Renal cortical epithelial cell (primary cell): ENCODE data around the gene PXMP4. TPM values are rescaled to one million over a fixed set of nuclear protein-coding genes. Genes with fewer than 3 reads are reported as not detected.
"Not testable (repeated sequence)": the region's sequence is repeated elsewhere in the genome, so short reads cannot be mapped to it uniquely, and the experiment has no call there.

Experiments
- DNase-seq: peaks from one replicate; pipeline ENCODE4 v3.0.0-alpha.2; 2011; ENCODE audit warnings: low read depth
- total RNA-seq: library from RNA; depleted of rRNA; stranded (reverse); fragments of >200 nt; gene quantifications from 2 replicates; pipeline ENCODE4 v1.2.3, GENCODE V29; 2014

The PXMP4 gene
- total RNA-seq, 1 donor from 2014 or later = 6.3 TPM

- no peak for DNase-seq
Observed at GRCh38 chr20:33703498-33704137, 16.5 kb downstream of the PXMP4 start.

DNA sequence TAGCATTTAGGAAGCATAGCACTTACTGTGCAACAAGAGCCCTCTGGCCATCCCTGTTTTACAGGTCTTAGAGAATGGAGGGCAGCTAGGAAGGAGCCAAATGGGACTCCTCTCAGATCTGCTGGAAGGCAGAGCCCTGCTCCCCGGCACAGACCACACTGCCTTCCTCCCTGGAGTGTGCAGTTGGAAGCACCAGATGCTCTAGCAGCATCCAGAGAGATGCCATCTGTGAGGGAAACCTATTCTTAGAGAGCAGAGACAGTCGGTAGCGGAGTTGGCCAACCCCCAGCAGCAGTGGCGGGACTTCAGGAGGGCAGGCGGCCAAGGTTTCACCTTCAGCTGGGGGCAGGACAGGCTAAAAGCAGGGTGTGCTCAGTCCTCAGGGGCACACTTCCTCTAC lies 17.2 kb downstream of the PXMP4 start:
- no peak for DNase-seq

- no peak for DNase-seq
Observed at GRCh38 chr20:33701629-33702450, 18.3 kb downstream of the PXMP4 start.

DNA sequence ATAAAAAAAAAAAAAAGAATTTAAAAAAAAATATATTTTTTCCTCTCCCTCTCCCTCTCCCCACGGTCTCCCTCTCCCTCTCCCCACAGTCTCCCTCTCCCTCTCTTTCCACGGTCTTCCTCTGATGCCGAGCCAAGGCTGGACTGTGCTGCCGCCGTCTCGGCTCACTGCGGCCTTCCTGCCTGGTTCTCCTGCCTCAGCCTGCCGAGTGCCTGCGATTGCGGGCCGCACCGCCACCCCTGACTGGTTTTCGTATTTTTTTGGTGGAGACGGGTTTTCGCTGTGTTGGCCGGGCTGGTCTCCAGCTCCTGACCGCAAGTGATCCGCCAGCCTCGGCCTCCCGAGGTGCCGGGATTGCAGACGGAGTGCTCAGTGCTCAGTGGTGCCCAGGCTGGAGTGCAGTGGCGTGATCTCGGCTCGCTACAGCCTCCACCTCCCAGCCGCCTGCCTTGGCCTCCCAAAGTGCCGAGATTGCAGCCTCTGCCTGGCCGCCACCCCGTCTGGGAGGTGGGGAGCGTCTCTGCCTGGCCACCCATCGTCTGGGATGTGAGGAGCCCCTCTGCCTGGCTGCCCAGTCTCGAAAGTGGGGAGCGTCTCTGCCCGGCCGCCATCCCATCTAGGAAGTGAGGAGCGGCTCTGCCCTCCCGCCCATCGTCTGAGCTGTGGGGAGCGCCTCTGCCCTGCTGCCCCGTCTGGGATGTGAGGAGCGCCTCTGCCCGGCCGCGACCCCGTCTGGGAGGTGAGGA lies 19.2 kb downstream of the PXMP4 start:
- not testable (repeated sequence) for DNase-seq

DNA sequence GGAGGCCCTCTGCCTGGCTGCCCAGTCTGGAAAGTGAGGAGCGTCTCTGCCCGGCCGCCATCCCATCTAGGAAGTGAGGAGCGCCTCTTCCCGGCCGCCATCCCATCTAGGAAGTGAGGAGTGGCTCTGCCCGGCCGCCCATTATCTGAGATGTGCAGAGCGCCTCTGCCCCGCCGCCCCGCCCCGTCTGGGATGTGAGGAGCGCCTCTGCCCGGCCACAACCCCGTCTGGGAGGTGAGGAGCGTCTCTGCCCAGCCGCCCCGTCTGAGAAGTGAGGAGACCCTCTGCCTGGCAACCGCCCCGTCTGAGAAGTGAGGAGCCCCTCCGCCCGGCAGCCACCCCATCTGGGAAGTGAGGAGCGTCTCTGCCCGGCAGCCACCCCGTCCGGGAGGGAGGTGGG lies 21.1 kb downstream of the PXMP4 start:
- not testable (repeated sequence) for DNase-seq

GRCh38 chr20:33697129-33697528 lies 23.0 kb downstream of the PXMP4 start:
- DNase-seq = no peak

DNA sequence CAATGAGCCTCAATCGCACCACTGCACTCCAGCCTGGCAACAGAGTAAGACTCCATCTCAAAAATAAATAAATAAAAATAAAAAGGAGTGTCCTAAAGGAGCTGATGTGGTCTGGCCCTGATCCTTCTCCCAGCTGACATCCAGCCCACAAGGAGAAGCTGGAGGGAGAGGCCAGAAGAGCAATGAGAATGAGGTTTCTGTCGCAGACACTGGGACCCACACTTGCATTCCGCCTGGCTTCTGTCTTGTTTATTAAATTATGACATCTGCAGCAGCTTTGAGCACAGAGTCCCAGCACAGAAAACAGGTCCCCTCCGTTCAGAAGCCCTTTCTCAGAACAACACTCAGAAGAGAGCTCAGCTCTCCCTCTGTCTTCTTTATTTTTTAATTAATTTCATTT lies 23.7 kb downstream of the PXMP4 start:
- DNase-seq = no peak

DNA sequence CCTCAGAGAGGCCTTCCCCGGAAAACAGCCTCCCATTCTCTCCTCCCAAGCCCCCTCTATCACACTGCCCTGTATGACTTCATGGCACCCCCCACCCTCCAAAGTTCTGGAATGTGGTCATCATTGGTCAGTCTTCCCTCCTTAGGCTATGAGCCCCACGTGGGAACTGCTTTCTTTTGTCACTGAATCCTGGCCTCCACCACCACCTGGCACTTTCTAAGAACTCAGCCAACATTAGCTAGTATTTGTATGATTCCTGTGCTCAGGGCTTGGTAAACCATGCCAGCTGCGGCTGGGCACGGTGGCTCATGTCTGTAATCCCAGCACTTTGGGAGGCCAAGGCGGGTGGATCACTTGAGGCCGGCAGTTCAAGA lies 25.5 kb downstream of the PXMP4 start:
- DNase-seq = no peak

GRCh38 chr20:33693741-33694638 lies 26.1 kb downstream of the PXMP4 start:
- DNase-seq = no peak

DNA sequence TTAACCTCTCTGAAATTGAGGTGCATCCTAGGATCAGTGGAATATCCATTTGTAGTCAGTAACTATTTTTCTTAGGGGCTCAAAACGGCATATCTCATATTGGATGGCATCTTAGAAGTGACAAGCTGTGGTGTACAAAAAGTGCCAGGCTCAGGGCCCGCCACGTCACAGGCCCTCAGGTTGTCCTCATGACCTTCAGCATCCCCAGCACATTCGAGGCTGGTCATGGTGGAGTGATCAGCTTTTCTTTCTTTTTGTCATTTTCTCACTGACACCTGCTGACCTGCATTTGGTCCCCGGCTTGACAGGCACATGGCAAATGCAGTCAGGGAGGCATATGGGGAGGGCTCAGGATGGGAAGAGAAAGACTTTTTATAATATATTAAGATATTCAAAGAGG lies 26.8 kb downstream of the PXMP4 start:
- no peak for DNase-seq

DNA sequence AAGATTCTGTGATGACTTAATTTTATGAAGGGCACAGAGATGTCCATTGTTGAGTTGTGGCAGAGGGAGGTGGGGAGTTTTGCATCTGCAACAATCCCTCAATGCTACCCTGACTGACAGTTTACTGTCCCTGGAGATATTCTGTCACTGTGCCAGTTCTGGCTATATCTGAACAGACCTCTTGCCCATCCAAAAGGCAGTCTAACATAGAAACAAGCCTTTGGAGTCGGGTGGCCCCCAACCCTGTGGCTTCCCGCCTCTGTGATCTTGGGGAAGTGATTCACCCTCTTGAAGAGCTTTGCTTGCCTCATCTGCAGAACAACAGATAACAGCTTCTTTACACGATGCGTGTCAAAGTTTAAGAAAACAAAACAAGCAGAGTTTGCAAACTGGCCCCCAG lies 30.1 kb downstream of the PXMP4 start:
- peak; percentile 7 for DNase-seq

DNA sequence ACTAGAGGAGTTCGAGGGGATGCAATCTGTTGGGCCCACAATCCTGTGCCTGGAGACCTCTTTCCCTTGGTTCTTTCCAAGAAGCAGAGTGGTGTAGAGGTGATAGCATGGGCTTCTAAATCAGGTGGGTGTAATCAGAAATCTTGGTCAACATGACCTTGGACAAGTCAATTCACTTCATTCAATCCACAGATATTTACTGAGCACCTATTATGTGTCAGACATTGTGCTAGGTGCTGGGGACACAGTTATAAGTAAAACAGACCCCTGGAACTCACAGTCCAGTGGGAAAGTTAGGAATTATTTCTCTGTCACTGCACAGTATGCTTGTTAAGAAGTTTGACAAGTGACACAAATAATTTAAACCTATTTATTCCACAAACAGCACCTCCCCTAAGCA lies 30.6 kb downstream of the PXMP4 start:
- DNase-seq = no peak

DNA sequence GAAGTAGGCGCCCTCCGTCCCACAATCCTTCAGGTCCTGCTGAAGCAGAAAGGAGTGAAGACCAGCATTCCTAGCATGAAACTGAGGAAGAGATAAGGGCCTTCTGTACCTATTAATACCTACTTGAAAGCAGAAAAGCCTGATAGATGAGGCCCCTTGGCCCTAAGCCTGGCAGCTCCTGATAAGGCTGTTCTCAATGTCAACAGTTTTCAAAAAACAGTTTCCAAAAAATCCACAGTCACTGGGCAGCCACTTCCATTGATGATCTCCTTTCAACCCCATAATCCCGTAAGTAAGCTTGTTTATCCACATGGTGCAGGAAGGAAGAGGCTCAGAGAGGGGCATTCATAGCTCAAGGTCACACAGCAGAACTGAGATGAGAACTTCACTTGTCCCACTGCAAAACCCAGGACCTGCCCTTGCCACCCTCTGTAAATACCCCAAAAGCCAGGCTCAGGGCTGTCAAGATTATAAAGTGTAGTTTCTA lies 31.1 kb downstream of the PXMP4 start:
- no peak for DNase-seq

- no peak for DNase-seq
Observed at GRCh38 chr20:33687993-33688937, 31.8 kb downstream of the PXMP4 start.

DNA sequence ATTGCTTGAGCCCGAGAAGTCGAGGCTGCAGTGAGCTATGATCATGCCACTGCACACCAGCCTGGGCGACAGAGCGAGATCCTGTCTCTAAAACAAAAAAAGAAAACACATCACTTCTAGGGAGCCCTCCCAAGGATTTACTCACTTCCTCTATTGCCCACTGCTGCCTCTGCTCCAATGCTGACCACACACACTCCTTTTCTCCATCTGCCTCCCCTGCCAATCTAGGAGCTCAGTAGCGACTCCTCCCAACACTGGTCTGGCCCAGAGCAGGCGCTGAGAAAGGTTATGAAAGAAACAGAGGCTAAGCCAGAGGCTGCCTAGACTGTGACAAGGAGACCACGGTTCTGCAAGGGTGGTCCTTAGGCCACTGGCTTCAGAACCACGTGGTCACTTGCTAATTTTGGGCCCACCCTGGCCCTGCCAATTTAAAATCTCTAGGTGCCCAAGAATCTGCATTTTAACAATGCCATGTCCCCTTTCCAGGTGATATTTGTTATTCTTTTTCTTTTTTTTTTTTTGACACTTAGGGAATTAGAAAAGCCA lies 32.7 kb downstream of the PXMP4 start:
- no peak for DNase-seq

DNA sequence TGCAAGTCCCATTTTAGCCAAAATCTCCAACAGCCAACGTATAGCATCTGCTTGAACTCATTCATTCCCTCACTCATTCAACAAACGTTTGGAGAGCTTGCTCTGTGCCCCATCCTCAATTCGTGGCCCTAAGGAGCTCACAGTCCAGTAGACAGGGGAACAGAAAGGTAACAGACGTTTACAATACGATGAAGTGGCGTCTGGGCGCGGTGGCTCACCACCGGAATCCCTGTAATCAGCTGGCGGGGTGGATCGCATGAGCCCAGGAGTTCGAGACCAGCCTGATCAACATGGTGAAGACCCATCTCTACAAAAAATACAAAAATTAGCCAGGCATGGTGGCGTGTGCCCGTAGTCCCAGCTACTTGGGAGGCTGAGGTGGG lies 33.1 kb downstream of the PXMP4 start:
- no peak for DNase-seq

DNA sequence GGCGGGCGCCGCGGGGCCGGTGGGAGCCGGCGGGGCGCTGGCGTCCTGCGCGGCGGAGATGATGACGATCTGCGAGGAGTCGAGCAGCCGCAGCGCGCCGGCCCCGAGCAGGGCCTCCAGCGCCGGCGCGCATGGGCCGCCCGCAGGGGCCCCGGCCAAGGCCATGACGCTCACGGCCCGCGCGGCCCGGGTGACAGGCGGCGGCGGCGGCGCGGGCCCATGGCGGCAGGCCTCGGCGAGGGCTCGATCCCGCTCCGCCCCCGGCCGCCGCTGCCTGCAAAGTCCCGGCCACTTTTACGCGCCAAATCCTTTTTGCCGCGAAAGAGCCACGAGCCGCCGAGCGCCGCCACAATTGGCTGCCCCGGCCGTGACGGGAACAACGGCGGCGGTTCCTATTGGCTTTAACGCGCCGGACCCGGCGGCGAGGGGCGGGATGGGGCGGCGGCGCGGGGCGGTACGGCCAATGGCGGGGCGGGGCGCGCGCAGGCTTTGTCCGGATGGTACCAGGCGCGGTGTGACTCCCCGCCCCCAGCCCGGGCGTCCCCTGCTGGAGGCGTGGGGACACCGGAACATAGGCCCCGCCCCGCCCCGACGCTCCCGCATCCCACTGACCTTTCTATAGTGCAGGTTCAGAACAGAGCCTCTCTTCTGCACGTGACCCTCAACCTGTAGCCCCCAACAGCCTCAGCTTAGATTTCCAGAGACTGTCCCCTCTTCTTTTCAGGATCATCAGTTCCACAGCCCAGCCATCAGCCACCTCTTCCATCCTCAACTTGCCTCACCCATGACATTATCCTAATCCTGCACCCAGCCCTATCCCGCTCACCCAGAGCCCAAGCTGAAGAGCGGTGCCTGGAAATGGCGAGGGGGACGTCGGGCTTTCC lies 33.8 kb downstream of the PXMP4 start, which contains the start of gene E2F1:
E2F1 (minus strand) TSS at position 286 of the 884 bp plus-strand sequence; CDS start at position 165, 121 bp downstream.
- peak; percentile 58 for DNase-seq

DNA sequence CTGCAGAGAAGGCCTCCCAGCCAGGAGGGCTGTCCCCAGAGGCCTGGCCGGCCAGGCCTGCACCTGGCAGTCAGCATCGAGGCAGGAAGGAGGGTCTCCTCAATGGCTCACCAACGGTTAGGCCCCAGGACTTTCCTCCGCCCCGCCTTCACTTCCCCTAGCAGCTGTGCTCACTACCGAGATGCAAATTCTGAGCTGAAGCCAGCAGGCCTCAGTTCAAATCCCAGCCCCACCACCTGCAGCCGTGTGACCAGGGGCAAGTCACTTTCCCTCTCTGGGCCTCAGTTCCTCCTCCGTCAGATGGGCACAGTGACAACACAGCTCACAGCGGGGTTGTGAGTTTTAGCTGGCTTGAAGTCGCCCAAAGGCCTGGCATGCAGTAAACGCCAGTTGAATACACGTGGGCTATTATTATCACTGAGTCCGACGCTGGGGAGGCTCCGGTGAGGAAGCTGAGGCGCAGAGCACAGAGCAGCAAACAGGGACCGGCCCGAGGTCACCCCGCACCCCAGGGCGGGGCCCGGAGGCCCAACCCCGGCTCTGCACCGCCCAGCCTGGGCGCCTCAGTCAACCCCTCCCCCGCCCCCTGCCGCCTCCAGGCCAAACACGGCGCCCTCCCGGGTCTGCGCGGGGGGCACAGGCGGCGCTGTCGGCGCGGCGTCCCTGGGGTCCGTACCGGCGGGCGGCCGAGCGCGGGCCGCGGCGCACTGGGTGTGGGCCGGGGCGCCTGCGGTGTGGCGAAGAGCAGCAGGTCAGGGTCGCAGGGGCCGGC lies 34.6 kb downstream of the PXMP4 start:
- no peak for DNase-seq
